ENCODE data around the gene PFDN2. TPM values are rescaled to one million over a fixed set of nuclear protein-coding genes. Genes with fewer than 3 reads are reported as not detected.

PFDN2 gene
- total RNA-seq, 2 experiments from 2014 or later = 52.7 to 95.3 TPM

DNA sequence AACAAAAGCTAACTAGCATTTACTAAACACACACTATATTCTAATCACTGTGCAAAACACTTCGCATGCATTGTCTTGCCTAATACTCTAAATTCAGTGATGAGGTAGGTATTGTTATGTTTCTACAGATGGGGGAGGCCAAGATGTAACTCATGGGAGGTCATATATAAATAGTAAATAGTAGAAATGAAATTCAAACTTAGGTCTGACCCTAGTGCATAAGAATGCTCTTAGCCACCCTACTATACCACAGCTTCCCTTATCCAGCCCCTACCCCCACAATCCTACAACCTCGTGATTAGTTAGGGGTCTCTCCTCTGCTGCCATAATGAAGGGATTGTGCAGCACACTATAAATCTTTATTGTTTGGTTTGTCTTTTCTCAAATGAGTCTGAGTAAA, 3.3 kb downstream of the PFDN2 start:
- no peak overlapping the region for H3K4me3 ChIP-seq (ENCODE audit: low read depth, low read length, poor library complexity, severe bottlenecking)
- no peak overlapping the region for H3K27ac ChIP-seq (ENCODE audit: low read depth, low read length, poor library complexity, severe bottlenecking)
- TF ChIP-seq, protein P1, sequence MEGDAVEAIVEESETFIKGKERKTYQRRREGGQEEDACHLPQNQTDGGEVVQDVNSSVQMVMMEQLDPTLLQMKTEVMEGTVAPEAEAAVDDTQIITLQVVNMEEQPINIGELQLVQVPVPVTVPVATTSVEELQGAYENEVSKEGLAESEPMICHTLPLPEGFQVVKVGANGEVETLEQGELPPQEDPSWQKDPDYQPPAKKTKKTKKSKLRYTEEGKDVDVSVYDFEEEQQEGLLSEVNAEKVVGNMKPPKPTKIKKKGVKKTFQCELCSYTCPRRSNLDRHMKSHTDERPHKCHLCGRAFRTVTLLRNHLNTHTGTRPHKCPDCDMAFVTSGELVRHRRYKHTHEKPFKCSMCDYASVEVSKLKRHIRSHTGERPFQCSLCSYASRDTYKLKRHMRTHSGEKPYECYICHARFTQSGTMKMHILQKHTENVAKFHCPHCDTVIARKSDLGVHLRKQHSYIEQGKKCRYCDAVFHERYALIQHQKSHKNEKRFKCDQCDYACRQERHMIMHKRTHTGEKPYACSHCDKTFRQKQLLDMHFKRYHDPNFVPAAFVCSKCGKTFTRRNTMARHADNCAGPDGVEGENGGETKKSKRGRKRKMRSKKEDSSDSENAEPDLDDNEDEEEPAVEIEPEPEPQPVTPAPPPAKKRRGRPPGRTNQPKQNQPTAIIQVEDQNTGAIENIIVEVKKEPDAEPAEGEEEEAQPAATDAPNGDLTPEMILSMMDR (conservative IDR thresholded peaks at IDR 0.05; ENCODE audit: low read length) = no peak
- no peak for TF ChIP-seq EZH2phosphoT487 (IDR thresholded peaks at IDR 0.05; ENCODE audit: borderline replicate concordance, low read depth, low read length)
- peaks cover 86% of the 10 kb centered on the region for H3K79me2 ChIP-seq (ENCODE audit: insufficient read depth, low read depth, low read length)
- H3K36me3 ChIP-seq (ENCODE audit: insufficient read depth, low read length) = peaks cover 43% of the 10 kb centered on the region
- H3K9me2 ChIP-seq (ENCODE audit: insufficient read depth, low read length) = no peaks in the 10 kb centered on the region
- no peak overlapping the region for H3K4me2 ChIP-seq (ENCODE audit: low read length)
- ChIA-PET CTCF (ENCODE audit: unreplicated experiment) (no interaction called here), POLR2A (interaction anchor here (1.2 kb wide), 1 partner anchor 10 kb away, joined by 3 read pairs; no protein-coding TSS in a partner anchor)
- peaks cover 9% of the 10 kb centered on the region; the same call in 1 of the 2 replicates for H4K20me1 ChIP-seq (ENCODE audit: insufficient read depth, low read length)
- H3K9me3 ChIP-seq (ENCODE audit: low read length) = no peaks in the 10 kb centered on the region
- H3K4me1 ChIP-seq (ENCODE audit: insufficient read depth, low read length, poor library complexity, severe bottlenecking) = peaks cover 48% of the 10 kb centered on the region
- no TSS peak for BruUV-seq (replicated peaks)
- intact Hi-C loops (cut with micrococcal nuclease; ENCODE audit: unreplicated experiment) = no loop called here
- DNase-seq (ENCODE audit: low spot score) = no peak
- no peak overlapping the region for H2AFZ ChIP-seq (ENCODE audit: low read length)

GRCh38 chr1:161113915-161114314, 3.9 kb downstream of the PFDN2 start:
- BruUV-seq (replicated peaks) = TSS peak; percentile 21
- Histone ChIP-seq H4K20me1 (ENCODE audit: insufficient read depth, low read length) (peaks cover 9% of the 10 kb centered on the region; the same call in 1 of the 2 replicates), H3K36me3 (ENCODE audit: insufficient read depth, low read length) (peaks cover 50% of the 10 kb centered on the region), H3K9me3 (ENCODE audit: low read length) (no peaks in the 10 kb centered on the region), H3K4me2 (ENCODE audit: low read length) (no peak overlapping the region), H3K4me1 (ENCODE audit: insufficient read depth, low read length, poor library complexity, severe bottlenecking) (peaks cover 42% of the 10 kb centered on the region), H3K79me2 (ENCODE audit: insufficient read depth, low read depth, low read length) (peaks cover 92% of the 10 kb centered on the region), H3K27ac (ENCODE audit: low read depth, low read length, poor library complexity, severe bottlenecking) (no peak overlapping the region), H3K4me3 (ENCODE audit: low read depth, low read length, poor library complexity, severe bottlenecking) (no peak overlapping the region), H3K9me2 (ENCODE audit: insufficient read depth, low read length) (no peaks in the 10 kb centered on the region), H2AFZ (ENCODE audit: low read length) (no peak overlapping the region)
- DNase-seq (ENCODE audit: low spot score) = no peak
- no peak for TF ChIP-seq EZH2phosphoT487 (IDR thresholded peaks at IDR 0.05; ENCODE audit: borderline replicate concordance, low read depth, low read length)
- TF ChIP-seq, protein P1 (conservative IDR thresholded peaks at IDR 0.05; ENCODE audit: low read length) = no peak
- ChIA-PET CTCF (ENCODE audit: unreplicated experiment) (no interaction called here), POLR2A (interaction anchor here (1.2 kb wide), 1 partner anchor 9 kb away, joined by 3 read pairs; no protein-coding TSS in a partner anchor)
- intact Hi-C loops (cut with micrococcal nuclease; ENCODE audit: unreplicated experiment) = no loop called here

DNA sequence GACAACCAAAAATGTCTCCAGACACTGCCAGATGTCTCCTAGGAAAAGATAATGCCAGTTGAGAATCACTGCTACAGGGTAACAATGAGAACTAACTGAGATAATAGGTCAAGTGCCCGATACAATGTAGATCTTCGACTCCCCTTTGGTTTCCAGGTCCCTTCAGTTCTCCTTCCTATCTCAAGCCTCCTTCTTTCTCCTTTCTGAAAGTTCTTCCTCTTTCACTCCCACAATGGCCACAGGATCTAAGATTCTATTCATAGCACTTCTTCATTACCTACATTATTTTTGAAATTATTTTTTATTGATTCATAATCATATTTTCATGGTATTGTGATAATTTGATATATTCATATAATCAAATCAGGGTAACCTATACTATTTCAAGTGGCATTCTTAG, 6.3 kb downstream of the PFDN2 start:
- Histone ChIP-seq H3K9me3 (ENCODE audit: low read length) (no peaks in the 10 kb centered on the region), H3K4me3 (ENCODE audit: low read depth, low read length, poor library complexity, severe bottlenecking) (no peak overlapping the region), H3K4me2 (ENCODE audit: low read length) (no peak overlapping the region), H4K20me1 (ENCODE audit: insufficient read depth, low read length) (peaks cover 9% of the 10 kb centered on the region; the same call in 1 of the 2 replicates), H3K27ac (ENCODE audit: low read depth, low read length, poor library complexity, severe bottlenecking) (no peak overlapping the region), H3K79me2 (ENCODE audit: insufficient read depth, low read depth, low read length) (peaks cover 83% of the 10 kb centered on the region), H2AFZ (ENCODE audit: low read length) (no peak overlapping the region), H3K4me1 (ENCODE audit: insufficient read depth, low read length, poor library complexity, severe bottlenecking) (peaks cover 30% of the 10 kb centered on the region), H3K9me2 (ENCODE audit: insufficient read depth, low read length) (no peaks in the 10 kb centered on the region), H3K36me3 (ENCODE audit: insufficient read depth, low read length) (peaks cover 70% of the 10 kb centered on the region)
- no TSS peak for BruUV-seq (replicated peaks)
- POLR2A ChIA-PET = no interaction called here
- CTCF ChIA-PET (ENCODE audit: unreplicated experiment) = no interaction called here
- intact Hi-C loops (cut with micrococcal nuclease; ENCODE audit: unreplicated experiment) = no loop called here
- no peak for DNase-seq (ENCODE audit: low spot score)
- TF ChIP-seq, protein P1 (conservative IDR thresholded peaks at IDR 0.05; ENCODE audit: low read length) = no peak
- TF ChIP-seq EZH2phosphoT487 (IDR thresholded peaks at IDR 0.05; ENCODE audit: borderline replicate concordance, low read depth, low read length) = no peak

Data from OCI-LY7 (cell line).